Measurements from ENCODE around the gene SYNJ2.

DNA sequence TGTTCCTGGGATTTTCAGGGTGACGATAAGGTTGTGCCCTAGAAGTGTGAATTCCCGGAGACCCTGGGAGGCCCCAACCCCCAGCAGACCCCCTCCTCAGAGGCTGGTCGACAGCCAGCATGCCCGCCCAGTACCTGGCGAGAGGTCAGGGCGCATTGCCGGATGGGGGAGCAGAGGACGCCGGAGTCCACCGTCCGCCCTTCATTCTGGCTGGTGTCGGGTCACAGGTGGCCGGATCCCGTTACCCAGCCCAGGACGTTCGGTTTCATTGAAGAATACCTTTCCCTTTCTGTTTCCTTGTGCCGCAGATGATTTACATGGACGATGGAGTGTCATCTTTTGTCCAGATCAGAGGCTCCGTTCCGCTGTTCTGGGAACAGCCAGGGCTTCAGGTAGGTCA lies 61.3 kb downstream of the SYNJ2 start:
- TF ChIP-seq, protein P1, sequence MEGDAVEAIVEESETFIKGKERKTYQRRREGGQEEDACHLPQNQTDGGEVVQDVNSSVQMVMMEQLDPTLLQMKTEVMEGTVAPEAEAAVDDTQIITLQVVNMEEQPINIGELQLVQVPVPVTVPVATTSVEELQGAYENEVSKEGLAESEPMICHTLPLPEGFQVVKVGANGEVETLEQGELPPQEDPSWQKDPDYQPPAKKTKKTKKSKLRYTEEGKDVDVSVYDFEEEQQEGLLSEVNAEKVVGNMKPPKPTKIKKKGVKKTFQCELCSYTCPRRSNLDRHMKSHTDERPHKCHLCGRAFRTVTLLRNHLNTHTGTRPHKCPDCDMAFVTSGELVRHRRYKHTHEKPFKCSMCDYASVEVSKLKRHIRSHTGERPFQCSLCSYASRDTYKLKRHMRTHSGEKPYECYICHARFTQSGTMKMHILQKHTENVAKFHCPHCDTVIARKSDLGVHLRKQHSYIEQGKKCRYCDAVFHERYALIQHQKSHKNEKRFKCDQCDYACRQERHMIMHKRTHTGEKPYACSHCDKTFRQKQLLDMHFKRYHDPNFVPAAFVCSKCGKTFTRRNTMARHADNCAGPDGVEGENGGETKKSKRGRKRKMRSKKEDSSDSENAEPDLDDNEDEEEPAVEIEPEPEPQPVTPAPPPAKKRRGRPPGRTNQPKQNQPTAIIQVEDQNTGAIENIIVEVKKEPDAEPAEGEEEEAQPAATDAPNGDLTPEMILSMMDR (IDR thresholded peaks at IDR 0.05; ENCODE audit: borderline replicate concordance, extremely low read depth, low read length, poor library complexity, severe bottlenecking): no peak
- TF ChIP-seq EZH2 (IDR thresholded peaks at IDR 0.05; ENCODE audit: borderline replicate concordance, low read depth, low read length, severe bottlenecking): no peak
